COLO668 (cell line): Measurements from ENCODE around the gene TRIM47.
"Not testable (repeated sequence)": the region's sequence is repeated elsewhere in the genome, so short reads cannot be mapped to it uniquely, and the experiment has no call there.

Source experiments
- DNase-seq: peaks from one replicate; lab custom pipeline; 2025; ENCODE audit not compliant: unreplicated experiment; lab: John Stamatoyannopoulos, UW

Gene TRIM47

DNA sequence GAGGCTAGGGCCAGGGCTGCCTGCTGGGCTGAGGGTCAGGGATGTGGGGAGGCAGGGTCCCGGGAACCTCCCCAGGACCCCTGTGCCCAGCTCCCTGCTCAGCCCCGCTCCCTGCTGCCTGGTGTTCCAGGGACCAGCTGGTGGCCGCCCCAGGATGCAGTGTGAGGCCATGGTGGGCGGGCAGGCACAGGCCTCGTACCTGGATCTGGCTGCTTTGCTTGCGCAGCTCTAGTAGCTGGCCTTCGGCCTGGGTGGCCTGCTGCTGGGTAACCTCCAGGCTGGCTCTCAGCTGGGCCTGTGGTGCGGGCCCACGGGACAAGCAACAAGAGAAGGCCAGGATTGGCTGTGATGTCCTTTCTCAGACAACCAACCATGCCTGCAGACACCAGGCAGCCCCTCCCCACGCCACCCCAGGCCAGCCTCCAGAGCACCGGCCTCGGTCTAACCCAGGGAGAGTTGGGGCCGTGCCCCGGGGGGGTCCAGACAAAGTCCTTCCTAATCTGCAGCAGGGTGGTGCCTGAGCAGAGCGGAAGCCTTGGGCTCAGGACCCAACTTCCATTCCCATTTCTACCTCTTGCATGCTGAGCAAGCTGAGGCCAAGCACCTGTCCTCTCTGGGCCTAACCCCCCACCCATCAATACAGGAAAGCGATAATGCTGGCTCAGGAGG, 14.3 kb upstream of the TRIM47 start:
- no peak for DNase-seq

DNA sequence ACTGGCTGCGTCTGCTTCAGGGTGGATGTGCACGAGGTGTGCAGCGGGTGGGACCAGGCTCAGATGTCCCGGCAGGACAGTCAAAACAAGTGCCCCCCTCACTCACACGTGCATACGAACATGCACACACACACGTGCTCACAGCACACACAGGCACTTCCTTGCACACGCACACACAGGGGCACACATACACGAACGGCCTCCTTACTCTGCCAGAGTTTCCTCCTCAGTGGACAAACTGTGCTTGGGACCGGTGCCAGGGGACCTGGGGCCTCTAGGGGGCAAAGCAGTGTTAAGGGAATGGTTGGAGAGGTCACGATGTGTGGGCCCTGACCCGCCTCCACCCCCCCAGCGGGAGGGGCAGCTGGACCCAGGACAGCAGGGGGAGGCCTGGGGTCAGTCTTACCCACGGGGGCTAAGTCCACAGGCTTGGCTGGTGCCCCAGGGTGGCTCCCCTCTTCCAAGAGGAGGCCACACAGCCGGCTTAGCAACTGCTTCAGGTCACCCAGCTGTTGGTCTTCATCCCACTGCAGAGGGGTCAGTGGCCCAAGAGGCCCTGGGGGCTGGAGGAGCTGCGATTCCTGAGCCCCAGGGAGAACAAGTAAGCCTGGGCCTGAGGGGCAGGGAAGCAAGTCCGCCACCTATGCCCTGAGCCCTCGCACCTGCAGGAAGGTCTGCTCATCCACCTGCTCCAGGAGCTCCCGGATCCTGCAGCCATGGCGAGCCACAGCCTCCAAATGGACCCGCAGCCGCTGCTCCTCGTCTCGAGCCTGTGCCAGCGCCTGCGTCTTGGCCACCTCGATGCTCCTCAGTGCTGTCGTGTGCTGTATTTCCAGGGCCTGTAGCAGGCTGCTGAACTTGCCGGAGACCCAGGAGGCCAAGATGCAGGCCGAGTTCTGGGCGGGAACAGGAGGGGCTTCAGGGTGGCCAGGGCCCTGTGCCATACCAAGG, 13.5 kb upstream of the TRIM47 start:
- DNase-seq: no peak

DNA sequence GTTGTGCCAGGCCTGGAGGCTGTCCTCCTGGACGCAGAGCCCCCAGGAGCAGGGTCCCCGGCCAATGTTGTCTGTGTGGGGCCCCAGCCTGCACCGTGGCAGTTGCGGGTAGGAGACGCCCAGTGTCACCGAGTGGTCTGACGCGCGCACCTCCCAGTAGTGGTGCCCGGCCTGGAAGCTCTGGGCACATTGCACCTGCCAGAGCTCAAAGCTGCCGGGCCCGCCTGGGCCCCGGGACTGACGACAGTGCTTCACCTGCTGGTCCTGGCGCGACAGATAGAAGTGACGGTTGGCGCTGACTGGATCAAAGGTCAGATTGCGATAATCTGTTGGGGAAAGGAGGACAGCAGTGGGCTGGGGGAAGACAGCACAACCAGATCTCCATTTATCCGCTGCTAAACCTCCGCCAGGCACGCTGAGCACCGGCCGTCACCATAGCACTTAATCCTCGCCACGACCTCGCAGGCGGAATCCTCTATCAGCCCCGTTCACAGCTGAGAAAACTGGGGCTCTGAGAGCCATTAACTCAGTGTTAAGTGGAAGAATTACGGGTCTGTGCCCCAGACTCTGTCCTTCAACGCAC, 12.7 kb upstream of the TRIM47 start:
- no peak for DNase-seq

DNA sequence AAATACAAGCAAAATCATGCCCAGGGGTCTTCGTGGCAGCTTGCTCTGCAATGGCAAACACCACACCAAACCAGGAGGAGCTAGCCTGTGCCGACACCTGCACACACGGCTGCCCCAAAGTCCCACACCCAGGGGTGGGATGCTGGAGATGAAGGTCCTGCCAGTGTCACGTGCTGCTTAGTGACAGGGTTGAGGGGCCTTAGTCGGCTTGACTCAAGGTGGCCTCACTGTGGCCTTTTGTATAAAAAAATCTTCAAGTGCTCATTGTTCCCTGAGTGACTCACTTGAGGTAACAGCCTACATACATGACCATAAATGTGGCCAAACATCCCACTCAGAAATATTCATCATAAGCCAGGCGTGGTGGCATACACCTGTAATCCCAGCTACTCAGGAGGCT, 11.1 kb upstream of the TRIM47 start:
- DNase-seq: no peak

DNA sequence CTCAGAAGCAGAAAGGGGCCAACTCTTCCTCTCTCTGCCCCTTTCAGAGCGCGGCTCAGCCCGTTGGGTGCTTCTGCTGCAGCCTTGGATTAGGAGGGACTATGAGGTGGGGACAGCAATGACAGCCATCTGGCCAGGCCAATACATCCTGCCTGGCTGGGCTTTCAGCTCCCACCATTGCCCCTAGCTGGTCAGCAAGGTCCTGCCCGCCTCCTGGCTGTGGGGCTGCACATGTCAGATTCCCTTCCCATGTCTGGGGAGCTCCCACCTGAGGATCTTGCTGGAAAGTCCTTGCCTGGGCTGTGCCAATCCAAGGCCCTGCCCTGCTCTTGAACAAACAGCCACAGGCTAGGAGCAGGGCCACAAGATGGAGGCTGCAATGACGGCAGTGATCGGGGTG, 10.1 kb upstream of the TRIM47 start:
- no peak for DNase-seq

DNA sequence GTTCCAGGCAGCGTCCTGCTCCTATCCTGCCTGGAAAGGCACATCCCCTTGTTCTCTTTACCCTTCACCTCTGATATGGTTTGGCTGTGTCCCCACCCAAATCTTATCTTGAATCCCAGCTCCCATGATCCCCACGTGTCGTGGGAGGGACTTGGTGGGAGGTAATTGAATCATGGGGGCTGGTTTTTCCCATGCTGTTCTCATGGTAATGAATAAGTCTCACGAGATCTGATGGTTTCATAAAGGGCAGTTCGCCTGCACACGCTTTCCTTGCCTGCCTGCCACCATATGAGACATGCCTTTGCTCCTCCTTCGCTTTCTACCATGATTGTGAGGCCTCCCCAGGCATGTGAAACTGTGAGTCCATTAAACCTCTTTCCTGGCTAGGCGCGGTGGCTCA, 7.5 kb upstream of the TRIM47 start:
- not testable (repeated sequence) for DNase-seq

DNA sequence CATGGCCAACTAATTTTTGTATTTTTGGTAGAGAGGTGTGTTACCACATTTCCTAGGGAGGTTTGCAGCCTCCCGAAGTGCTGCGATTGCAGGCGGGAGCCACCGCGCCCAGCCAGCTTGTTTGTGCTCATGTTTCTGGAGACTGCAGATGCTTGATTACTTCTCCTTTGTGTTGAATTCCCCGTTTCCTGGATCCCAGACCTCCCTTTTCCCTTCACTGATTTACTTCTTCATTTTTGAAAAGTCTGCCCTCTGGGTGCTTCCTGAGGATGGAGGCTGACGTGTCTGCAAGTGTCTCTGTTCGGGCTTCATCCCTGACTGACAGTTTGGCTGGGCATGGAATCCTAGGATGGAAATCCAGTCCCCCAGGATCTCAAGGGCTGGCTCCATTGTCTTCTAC, 7.0 kb upstream of the TRIM47 start:
- DNase-seq: no peak

DNA sequence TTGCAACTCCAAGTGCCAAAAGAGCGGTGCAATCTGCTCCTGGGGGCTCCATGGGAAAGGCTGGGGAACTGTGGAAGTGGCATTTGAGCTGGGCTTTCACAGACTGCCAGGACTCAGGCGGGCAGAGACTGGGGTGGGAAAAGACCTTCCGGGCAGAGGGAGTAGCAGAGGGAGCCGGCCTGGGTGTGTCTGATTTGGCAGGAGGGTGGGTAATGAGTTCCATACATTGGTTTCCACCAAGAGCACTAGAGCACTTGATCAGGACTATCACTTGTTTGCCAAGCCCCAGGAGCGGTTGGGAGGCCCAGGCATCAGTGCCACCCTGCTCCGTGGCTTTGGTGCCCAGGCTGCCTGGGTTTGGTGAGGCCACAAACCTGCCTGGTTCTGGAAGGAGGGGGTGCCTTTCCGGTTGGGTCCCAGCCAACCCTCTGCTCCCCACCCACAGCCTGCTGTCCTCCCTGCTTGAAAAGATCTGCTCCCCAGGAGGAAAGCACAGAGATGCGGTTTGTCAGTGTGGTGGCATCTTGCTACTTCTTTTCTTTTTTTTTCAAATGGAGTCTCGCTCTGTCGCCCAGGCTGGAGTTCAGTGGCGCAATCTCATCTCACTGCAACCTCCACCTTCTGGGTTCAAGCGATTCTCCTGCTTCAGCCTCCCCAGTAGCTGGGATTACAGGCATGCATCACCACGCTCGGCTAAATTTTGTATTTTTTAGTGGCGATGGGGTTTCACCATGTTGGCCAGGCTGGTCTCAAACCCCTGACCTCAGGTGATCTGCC, 3.5 kb upstream of the TRIM47 start:
- no peak for DNase-seq

DNA sequence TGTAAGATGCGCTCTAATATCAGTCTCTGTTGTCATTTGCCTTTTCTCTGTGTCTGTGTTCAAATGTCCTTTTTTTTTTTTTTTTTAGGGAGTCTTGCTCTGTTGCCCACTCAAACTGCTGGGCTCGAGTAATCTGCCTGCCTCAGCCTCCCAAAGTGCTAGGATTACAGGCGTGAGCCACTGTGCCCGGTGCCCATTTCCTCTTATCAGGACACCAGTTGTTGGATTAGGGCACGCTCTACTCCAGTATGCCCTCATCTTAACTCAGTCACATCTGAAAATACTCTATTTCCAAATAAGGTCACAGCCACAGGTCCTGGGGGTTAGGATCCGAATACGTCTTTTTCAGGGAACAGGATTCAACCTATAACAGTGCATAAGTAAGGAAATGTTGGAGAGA, 1.9 kb upstream of the TRIM47 start:
- DNase-seq: no peak

DNA sequence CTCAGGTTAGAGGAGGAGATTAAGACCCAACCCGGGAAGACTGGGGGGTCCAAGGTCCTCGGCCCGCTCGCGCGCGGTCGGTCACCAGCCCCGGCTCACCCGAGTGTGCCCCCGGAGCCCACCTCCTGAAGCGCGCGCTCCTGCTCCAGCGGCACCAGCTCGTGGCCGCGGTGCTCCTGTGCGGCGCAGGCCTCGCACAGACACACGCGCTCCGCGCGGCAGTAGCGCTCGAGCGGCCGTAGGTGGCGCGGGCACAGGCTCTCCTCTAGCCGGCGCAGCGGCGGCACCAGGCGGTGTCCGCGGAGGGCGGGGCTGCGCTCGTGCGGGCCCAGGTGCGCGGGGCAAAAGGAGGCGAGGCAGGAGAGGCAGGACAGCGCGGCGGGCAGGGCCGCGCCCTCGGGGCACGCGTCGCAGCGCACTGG, 618 bp downstream of the TRIM47 start:
- peak; percentile 82 for DNase-seq

DNA sequence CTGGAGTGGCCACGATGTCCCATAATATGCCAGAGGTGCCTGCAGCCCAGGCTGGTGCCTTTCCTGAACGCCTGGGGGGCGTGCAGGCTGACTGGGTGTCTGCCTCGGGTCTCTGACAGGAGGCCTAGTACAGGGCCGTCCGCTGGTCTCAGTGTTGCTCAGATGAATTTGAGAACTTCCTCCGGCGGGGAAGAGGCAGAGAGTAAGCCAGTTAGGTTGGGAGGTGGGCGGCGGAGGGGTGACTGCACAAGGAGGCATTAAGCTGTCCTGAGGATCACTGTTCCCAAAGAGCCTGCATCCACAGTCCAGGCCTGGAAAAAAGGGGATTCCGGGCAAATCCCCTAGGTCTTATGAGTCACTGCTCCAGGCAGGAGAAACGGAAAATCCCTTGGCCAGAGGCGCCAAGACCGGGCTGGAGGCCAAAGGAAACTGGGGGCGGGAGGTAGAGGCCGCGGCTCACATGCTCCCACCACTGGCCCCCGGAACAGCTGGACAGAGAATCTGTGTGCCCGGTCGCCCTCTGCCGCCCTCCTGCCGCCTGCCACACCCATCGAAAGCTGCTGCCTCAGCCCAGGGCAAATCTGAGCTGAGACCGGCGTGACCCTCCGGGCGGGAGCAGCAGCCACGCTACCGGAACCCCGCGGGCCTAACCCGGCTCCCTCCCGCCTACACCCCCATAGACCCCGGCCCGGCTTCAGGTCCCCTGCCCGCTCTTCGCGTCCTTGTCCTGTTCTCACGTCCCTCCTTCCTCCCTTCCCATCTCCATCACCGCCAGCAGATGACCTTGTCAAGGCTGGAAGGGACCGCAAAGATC, 1.2 kb downstream of the TRIM47 start:
- peak; percentile 50 for DNase-seq

DNA sequence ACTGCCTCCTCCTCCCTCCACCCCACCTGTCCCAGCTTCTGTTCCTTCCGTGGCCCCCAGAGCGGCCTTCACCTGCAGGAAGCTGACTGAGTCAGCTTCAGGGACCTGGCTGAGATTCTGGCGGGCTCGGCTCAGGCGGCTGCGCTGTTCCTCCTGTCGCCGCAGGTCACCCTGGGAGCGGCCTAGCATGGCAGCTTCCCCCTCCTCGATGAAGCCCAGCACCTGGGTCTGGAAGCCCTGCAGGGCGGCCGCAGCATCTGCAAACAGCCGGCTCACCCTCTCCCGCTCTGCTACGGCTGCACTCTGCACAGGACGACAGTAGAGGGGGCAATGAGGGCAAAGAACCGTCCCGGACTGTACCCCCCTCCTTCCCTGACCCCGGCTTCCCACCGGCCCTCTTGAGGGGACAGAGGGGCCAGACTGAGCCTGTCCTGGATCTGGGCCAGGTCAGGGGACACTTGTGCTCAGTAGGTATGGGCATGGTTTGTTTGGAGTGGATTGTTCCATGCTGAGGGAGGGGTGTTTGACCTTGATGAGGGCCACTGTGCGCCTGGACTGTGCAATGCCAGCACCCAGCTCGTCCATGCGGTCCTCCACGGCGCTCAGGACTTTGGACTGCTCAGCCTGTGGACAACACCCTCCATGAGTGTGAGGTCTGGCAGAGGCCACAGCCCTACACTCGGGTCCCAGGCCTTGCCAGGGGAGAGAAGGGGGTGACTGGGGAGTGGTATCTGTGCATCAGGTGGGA, 2.0 kb downstream of the TRIM47 start:
- peak; percentile 85 for DNase-seq

DNA sequence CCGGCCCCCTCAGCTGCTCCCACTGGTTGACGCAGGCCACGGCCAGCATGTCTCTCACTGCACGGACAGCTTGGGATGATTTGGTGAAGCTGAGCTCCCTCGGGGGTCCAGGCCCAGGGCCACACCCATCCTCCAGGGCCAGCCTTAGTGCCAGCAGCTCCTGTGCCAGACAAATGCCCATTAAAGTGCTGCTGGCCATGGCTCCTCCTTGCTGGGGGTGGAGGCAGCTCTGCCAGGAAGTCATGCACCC, 2.5 kb downstream of the TRIM47 start:
- no peak for DNase-seq

DNA sequence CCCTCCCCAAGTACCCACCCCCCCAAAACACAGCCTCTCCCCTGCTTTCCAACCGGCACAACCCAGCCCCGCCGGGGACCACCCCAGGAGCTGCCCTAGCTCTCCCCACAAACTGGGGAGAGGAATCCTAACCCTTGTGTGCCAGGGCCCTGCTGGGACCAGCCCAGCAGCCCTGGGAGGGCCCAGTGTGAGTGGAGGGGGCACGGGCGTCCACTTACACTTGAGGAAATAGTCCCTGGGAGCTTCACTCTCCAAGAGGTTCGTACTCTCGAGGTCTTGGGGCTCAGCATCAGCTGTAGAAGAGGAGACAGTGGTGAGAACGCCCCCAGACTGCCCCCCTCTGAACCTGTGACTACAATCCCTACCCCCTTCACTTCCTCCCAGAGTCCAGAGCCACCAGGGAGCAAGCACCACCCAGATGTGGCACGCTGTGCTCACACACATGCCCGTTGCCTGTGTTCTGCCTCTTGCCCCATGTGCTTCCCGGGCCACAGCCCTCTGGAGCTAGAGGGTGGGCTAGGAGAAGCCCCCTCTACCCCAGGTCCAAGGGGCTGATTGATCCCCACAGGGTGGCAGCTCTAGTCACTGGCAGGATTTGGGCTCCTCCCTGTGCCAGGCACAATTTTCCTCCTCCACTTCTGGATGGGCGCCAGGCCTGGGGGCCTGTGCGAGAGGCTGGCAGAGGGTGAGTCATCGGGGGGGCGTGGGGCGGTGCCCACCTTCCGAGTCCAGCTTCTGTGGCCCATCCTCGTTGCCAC, 3.0 kb downstream of the TRIM47 start:
- DNase-seq: no peak

DNA sequence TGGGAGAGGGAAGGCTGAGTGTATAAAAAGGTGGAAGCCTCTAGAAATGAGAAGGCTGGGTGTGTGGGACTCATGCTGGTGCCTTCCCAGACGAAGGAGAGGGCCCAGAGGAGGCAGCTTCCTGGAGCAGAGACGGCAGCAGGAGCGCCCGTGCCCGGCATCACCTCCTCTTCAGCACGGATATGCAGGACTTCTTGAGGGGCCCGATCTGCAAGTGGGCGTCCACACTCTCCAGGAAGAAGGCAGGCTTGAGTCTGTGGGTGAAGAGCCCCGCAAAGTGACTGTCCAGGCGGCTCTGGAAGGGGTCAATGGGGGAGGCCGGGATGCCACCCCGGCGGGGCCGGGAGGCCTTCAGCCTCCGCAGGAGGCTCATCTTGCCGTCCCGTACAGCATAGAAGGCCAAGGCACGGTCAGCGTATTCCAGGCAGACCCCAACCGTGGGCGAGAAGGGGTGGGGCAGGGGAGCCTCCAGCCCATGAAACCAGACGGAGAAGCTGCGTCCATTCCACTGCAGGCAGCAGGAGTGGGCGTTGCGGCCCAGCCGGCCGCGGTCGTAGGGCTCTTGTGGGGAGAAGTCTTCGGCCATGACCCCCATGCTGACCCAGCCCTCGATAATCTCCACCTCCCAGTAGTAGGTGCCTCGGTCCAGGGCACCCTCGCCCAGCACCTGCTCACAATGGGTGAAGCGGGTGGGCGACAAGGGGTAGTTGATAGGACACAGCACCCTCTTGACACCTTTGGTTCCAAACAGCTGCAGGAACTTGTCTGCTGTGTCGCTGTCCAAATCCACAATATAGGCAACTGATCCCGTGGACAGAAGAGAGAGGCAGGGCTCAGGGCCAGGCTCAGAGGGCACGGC, 3.8 kb downstream of the TRIM47 start:
- DNase-seq: no peak

DNA sequence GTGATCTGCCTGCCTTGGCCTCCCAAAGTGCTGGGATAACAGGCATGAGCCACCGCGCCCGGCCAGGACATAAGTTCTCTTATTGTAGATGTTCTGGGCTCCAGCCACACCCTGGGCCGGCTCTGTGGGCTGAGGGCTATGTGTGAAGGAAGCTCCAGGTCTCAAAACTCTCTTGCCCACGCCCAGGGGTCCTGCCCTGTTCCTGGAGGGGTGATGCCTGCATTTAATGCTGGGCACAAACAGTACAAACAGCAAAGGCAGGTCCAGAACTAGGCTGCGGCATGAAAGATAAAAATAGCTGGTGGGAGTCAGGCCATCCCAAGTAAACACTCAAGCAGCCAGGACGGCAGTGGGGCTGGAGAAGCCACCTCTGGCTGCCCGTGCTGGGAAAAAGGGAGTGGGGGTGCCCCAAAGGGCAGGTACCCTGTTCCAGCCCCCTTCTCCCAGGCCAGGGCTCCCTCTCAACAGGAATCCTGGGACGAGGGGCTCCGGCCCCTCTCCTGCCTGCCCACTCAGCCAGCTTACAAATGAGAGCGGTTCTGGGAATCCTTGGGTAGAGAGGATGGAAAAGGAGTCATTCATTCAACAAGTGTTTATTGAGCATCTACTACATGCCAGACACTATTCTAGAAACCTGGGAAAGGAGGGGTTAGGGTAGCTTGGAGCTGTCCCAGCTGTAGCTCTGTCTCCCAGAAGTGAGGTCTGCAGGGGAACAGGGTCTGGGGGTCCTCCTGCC, 4.6 kb downstream of the TRIM47 start:
- DNase-seq: no peak

DNA sequence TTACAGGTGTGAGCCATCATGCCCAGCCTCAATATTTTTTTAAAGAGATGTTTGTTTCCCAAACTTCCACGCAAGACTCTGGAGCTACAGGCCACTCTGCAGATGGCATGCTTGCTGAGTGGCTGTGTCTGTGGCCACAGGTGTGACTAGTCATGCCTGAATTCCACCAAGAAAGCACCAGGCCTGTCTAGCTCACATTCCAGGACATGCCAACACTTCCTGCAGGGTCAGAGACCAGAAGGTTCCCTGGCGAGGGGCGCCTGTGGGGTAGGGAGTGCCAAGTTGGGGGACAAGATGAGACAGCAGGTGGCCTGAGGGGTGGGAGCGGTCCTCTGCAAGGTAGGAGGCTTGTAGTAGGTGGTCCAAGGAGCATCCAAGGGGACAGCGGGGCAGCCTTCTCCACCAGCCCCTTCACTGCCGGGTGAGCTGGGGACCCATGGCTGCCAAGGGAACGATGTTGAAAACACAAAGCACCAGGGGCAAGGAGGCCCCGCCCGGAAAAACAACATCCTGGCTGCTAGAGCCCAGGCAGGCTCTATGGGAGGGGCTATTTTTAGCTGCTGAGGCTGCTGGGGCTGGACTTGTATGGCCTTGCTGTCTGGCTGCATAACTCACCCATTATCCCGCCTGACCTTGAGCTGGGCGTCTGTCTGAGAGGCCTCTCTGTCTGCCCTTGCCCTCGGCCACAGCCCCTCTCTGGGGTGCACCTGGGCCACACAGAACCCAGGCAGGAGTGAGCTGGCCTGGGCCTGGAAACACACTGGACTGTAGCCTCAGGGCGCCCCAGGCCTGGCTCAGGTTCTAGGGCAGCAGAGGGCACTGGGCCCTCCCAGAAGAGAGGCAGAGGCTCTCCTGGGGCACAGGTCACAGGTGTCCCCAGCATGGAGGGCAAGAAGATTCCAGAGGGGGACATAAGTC, 5.7 kb downstream of the TRIM47 start:
- DNase-seq: peak; percentile 71
